Vagina (tissue), 2 donors: ENCODE measurements around the gene AHNAK. TPM values are rescaled to one million over a fixed set of nuclear protein-coding genes. Genes with fewer than 3 reads are reported as not detected.
A peak's percentile ranks its signal among the peaks of the same experiment; 100 is the strongest.

Source experiments
- DNase-seq, 2 donors: peaks; one replicate each; pipeline ENCODE4 v3.0.0-alpha.2; 2017; ENCODE audit errors: extremely low spot score in 2 of 2
- H3K27ac ChIP-seq: fragments of 200-600 bp; sonication (generic); one replicate; pipeline ENCODE4 v1.5.1; 2019
- H3K27me3 ChIP-seq: fragments of 200-600 bp; sonication (generic); one replicate; pipeline ENCODE4 v1.5.1; 2019
- H3K36me3 ChIP-seq, 2 donors: fragments of 200-600 bp; sonication (generic); one replicate each; pipeline ENCODE4 v1.5.1; 2017 to 2019
- H3K4me1 ChIP-seq: fragments of 200-600 bp; sonication (generic); one replicate; pipeline ENCODE4 v1.5.1; 2019
- H3K4me3 ChIP-seq, 2 donors: fragments of 200-600 bp; sonication (generic); 1 replicate in 1 of 2; 2 replicates in 1 of 2; pipeline ENCODE4 v1.5.1; 2016 to 2019
- H3K9me3 ChIP-seq: fragments of 200-600 bp; sonication (generic); one replicate; pipeline ENCODE4 v1.5.1; 2019
- POLR2A ChIP-seq, 2 donors: fragments of 450-650 bp; IDR thresholded peaks; one replicate each; pipeline ENCODE4 v1.6.1; 2017; ENCODE audit warnings: antibody characterized with exemption in 2 of 2, mild to moderate bottlenecking in 2 of 2, moderate library complexity in 2 of 2
- POLR2AphosphoS5 ChIP-seq, 2 donors: sonication (generic); formaldehyde crosslinking; IDR thresholded peaks; one replicate each; pipeline ENCODE4 v1.9.0; 2017; ENCODE audit warnings: antibody characterized with exemption in 2 of 2, mild to moderate bottlenecking in 2 of 2, low read depth in 1 of 2; ENCODE audit not compliant: insufficient read depth in 1 of 2
- intact Hi-C: fragments of 100-400 bp; cut with DNase I; formaldehyde crosslinking; loops from one replicate; pipeline ENCODE4 v1.15.1; 2023
- total RNA-seq: library from RNA; depleted of rRNA; stranded (reverse); fragments of >200 nt; gene quantifications from one replicate; pipeline ENCODE4 v1.2.3, GENCODE V29; 2016
- TF ChIP-seq, protein P1 (sequence below), 3 experiments: fragments of 450-650 bp in 2 of 3; fragments of 200-600 bp in 1 of 3; sonication (generic) in 1 of 3; IDR thresholded peaks; one replicate each; pipeline ENCODE4 v1.5.1; 2017 to 2019; ENCODE audit warnings: antibody characterized with exemption in 3 of 3, mild to moderate bottlenecking in 2 of 3, moderate library complexity in 2 of 3

Gene AHNAK
- total RNA-seq, 1 donor from 2014 or later: 828 TPM

GRCh38 chr11:62516736-62517371, 29.8 kb downstream of the AHNAK start:
- intact Hi-C loops: no loop called here
- TF ChIP-seq, protein P1, sequence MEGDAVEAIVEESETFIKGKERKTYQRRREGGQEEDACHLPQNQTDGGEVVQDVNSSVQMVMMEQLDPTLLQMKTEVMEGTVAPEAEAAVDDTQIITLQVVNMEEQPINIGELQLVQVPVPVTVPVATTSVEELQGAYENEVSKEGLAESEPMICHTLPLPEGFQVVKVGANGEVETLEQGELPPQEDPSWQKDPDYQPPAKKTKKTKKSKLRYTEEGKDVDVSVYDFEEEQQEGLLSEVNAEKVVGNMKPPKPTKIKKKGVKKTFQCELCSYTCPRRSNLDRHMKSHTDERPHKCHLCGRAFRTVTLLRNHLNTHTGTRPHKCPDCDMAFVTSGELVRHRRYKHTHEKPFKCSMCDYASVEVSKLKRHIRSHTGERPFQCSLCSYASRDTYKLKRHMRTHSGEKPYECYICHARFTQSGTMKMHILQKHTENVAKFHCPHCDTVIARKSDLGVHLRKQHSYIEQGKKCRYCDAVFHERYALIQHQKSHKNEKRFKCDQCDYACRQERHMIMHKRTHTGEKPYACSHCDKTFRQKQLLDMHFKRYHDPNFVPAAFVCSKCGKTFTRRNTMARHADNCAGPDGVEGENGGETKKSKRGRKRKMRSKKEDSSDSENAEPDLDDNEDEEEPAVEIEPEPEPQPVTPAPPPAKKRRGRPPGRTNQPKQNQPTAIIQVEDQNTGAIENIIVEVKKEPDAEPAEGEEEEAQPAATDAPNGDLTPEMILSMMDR (IDR thresholded peaks at IDR 0.05): no peak
- TF ChIP-seq POLR2AphosphoS5 (IDR thresholded peaks at IDR 0.05; ENCODE audit: insufficient read depth in 1 of 2, low read depth in 1 of 2): no peak
- no peak for TF ChIP-seq POLR2A (IDR thresholded peaks at IDR 0.05)
- DNase-seq: no peak
- Histone ChIP-seq H3K9me3 (no peaks in the 10 kb centered on the region), H3K27ac (no peak overlapping the region), H3K36me3 (peaks cover 0 to 65% of the 10 kb centered on the region in 2 donors), H3K27me3 (no peaks in the 10 kb centered on the region), H3K4me1 (peaks cover 60% of the 10 kb centered on the region), H3K4me3 (no peak overlapping the region)

- no peak for DNase-seq
- no peak overlapping the region for H3K27ac ChIP-seq
- TF ChIP-seq POLR2A (IDR thresholded peaks at IDR 0.05): no peak
- TF ChIP-seq POLR2AphosphoS5 (IDR thresholded peaks at IDR 0.05; ENCODE audit: insufficient read depth in 1 of 2, low read depth in 1 of 2): no peak
- TF ChIP-seq, protein P1 (IDR thresholded peaks at IDR 0.05): no peak
- H3K9me3 ChIP-seq: no peaks in the 10 kb centered on the region
- H3K27me3 ChIP-seq: no peaks in the 10 kb centered on the region
- H3K4me1 ChIP-seq: peaks cover 56% of the 10 kb centered on the region
- intact Hi-C loops: no loop called here
- no peak overlapping the region for H3K4me3 ChIP-seq
- H3K36me3 ChIP-seq: peaks cover 0 to 42% of the 10 kb centered on the region in 2 donors
Observed at GRCh38 chr11:62514151-62514550, 32.5 kb downstream of the AHNAK start.

DNA sequence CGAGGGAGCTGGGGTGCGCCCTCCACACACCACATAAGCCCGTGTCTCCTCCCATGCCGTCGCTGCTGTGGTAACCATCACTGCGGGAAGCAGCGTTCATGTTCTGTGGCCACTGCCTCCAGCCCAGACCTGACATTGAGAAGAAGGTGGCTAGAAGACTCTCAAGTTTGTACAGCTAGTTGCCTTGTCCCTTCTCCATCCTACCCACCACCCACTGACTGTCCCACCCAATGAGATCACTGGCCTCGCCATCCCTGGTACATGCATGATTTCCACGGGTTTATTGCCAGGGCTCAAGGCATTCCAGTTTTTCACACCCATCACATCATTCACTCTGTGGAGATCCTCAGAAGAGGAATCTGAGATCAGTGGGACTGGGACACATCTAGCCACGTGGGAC, 33.0 kb downstream of the AHNAK start:
- intact Hi-C loops: no loop called here
- DNase-seq: no peak
- Histone ChIP-seq H3K9me3 (no peaks in the 10 kb centered on the region), H3K27ac (no peak overlapping the region), H3K27me3 (no peaks in the 10 kb centered on the region), H3K36me3 (peaks cover 0 to 37% of the 10 kb centered on the region in 2 donors), H3K4me3 (no peak overlapping the region), H3K4me1 (peaks cover 59% of the 10 kb centered on the region)
- TF ChIP-seq POLR2A (IDR thresholded peaks at IDR 0.05) (no peak), POLR2AphosphoS5 (IDR thresholded peaks at IDR 0.05; ENCODE audit: insufficient read depth in 1 of 2, low read depth in 1 of 2) (no peak)
- TF ChIP-seq, protein P1 (IDR thresholded peaks at IDR 0.05): no peak

- no peak for DNase-seq
- H3K4me3 ChIP-seq: no peak overlapping the region
- TF ChIP-seq POLR2A (IDR thresholded peaks at IDR 0.05): no peak
- TF ChIP-seq POLR2AphosphoS5 (IDR thresholded peaks at IDR 0.05; ENCODE audit: insufficient read depth in 1 of 2, low read depth in 1 of 2): no peak
- H3K27ac ChIP-seq: peak overlapping the region; percentile 39
- no peaks in the 10 kb centered on the region for H3K9me3 ChIP-seq
- H3K36me3 ChIP-seq: peaks cover 0 to 30% of the 10 kb centered on the region in 2 donors
- intact Hi-C loops: no loop called here
- H3K4me1 ChIP-seq: peaks cover 59% of the 10 kb centered on the region
- H3K27me3 ChIP-seq: no peaks in the 10 kb centered on the region
Observed at GRCh38 chr11:62512961-62513360, 33.6 kb downstream of the AHNAK start.

- H3K27me3 ChIP-seq: no peaks in the 10 kb centered on the region
- H3K4me3 ChIP-seq: peak overlapping the region; percentile 19 to 21
- no peaks in the 10 kb centered on the region for H3K9me3 ChIP-seq
- intact Hi-C loops: no loop called here
- peaks cover 61% of the 10 kb centered on the region for H3K4me1 ChIP-seq
- no peaks in the 10 kb centered on the region for H3K36me3 ChIP-seq
- no peak for DNase-seq
- H3K27ac ChIP-seq: peak overlapping the region; percentile 63
- TF ChIP-seq, protein P1 (IDR thresholded peaks at IDR 0.05): peak in 2 of 3 experiments; percentile 29 to 40
- TF ChIP-seq POLR2A (IDR thresholded peaks at IDR 0.05) (no peak), POLR2AphosphoS5 (IDR thresholded peaks at IDR 0.05; ENCODE audit: insufficient read depth in 1 of 2, low read depth in 1 of 2) (peak; percentile 79 to 88)
Observed at GRCh38 chr11:62508336-62509058, 38.1 kb downstream of the AHNAK start.
